Measurements from ENCODE around the gene SIAH3.

- TF ChIP-seq POLR2AphosphoS5 (IDR thresholded peaks at IDR 0.05; ENCODE audit: low read depth, low read length) (no peak), REST (IDR thresholded peaks at IDR 0.05; ENCODE audit: insufficient read depth in 1 of 2, low read depth in 2 of 2, low read length in 2 of 2) (no peak), SIN3A (IDR thresholded peaks at IDR 0.05; ENCODE audit: borderline replicate concordance, insufficient read depth, low read length) (no peak), TAF1 (IDR thresholded peaks at IDR 0.05; ENCODE audit: borderline replicate concordance, insufficient read depth, low read length) (no peak)
Measured at GRCh38 chr13:45751885-45752284, 99.7 kb downstream of the SIAH3 start.
